ENCODE data around the gene PADI2.

PADI2 gene
- total RNA-seq = 0 to 0.09 (median 0) reads per million in 4 experiments

GRCh38 chr1:17119076-17119772, at the start of gene PADI2:
TSS of gene PADI2 (minus strand) at chr1:17119451. CDS start at chr1:17119371, 80 bp downstream.
- no peak for DNase-seq

- no peak for DNase-seq
These were observed 49.0 kb upstream of the PADI2 start for GRCh38 chr1:17168091-17168876.

- no peak for DNase-seq
These were observed 48.5 kb upstream of the PADI2 start for GRCh38 chr1:17167786-17168090.

DNA sequence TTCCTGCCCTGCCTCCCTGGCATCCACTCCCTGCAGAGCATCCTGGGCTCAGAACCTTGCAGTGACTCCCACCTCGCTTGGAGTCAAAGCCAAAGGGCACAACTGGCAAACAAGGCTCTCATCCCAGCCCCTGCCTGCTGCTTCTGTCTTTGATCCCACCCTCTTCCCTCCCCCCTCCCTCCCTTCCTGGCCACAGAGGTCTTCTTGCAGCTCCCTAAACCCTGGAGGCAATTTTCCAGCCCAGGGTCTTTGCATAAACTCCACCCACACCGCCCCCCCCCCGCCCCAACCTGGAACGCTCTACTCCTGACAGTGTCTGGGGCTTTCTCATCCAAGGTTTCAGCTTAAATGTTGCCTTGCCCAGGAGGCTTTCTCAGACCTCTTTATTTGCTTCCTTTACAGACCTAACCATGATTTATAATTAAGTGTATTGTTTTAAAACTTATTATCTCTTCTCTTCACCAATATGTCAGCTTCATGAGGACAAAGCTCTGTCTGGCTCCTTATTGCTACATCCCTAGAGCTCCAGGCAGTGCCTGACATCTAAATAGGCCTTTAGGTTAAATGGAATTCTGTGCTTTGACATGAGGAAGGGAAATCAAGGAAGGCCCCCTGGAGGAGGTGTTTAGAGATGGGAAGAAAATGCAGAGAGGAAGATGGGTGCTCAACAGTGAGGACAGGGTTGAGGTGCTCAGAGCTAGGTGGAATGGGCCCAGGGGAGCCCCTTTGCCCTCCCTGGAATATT, 48.0 kb upstream of the PADI2 start:
- DNase-seq = no peak

DNA sequence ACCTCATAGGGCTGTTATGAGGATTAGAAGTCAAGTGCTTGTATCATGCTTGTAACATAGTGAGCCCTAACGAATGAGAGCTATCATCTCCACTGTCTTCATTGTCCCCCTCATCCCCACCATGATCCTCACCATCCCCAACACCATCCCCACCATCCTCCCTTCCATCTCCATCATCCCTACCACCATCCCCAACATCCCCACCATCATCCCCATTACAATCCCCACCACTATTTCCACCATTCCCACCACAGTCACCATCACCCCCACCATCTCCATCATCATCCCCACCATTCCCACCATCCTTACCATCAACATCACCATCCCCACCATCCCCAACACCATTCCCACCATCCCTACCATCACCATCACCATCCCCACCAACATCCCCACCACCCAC, 46.6 kb upstream of the PADI2 start:
- DNase-seq = no peak

GRCh38 chr1:17163789-17164666, 44.8 kb upstream of the PADI2 start:
- DNase-seq = no peak

GRCh38 chr1:17163371-17163770, 44.1 kb upstream of the PADI2 start:
- no peak for DNase-seq

DNA sequence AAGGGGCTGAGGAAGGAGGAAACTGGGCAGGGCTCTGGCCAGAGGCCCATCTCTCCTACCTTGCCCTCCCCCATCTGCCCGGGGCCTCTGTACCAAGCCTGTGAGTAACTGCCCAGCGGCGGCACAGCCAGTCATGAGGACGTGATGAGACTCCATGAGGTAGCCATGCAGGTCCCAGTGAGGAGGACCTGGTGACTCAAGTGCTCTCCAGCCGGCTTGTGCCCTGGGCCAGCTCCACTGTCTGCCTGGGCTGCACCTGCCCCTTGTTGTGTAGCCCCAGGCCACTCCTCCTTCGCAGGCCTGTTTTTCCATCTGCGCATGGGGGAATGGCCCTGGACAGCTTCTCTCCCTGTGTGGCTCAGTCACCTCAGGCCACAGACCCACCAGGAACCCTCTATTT, 43.7 kb upstream of the PADI2 start:
- DNase-seq = no peak

- no peak for DNase-seq
These were observed 42.9 kb upstream of the PADI2 start for GRCh38 chr1:17161926-17162800.

DNA sequence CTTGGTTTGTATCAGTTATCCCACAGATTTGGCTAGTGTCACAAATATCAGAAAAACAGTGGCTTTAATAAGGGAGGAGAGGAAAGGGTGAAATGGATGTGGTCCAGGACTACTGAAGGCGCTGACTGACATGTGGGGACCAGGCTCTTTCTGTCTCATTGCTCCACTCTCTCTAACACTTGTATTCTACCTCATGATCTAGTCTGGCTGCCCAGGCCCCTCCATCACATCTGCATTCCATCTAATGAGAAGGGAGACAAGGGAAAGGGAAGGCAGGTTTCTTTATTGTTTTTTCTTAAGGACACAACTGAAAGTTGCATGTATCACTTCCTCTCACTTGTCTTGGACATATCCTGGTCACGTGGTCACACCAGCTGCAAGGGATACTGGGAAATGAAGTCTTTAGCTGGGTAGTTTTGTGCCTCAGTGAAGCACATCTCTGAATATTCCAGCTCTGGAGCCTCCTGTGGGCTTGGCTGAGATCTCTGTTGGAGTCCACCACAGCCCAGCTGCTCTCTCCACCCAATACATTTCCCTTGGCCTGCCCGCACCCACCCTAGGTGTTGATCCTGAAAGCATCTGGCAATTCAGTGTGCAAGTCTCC, 42.0 kb upstream of the PADI2 start:
- DNase-seq = no peak

DNA sequence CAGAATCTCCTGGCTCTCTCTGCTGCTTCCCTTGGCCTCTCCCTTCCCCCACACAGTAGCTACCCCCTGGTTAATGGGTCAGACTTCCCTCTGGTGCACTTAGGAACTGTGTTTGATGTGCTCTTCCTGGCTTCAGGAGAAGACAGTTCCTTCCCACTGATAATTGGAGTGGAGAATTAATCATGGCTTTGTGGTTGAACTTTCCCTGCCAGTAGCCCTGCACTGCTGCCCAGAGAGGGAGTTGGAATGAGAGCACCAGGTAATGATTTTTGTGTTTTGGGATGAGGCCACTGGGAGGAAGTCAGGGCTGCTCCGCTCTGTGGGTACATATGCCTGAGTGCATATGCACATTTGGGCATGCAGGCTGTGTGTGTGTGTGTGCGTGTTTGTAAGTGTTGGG, 39.7 kb upstream of the PADI2 start:
- DNase-seq = no peak

GRCh38 chr1:17156108-17156507, 36.9 kb upstream of the PADI2 start:
- DNase-seq = no peak

GRCh38 chr1:17155257-17155920, 36.1 kb upstream of the PADI2 start:
- DNase-seq = no peak

- DNase-seq = no peak
These were observed 30.5 kb upstream of the PADI2 start for GRCh38 chr1:17149771-17150170.

DNA sequence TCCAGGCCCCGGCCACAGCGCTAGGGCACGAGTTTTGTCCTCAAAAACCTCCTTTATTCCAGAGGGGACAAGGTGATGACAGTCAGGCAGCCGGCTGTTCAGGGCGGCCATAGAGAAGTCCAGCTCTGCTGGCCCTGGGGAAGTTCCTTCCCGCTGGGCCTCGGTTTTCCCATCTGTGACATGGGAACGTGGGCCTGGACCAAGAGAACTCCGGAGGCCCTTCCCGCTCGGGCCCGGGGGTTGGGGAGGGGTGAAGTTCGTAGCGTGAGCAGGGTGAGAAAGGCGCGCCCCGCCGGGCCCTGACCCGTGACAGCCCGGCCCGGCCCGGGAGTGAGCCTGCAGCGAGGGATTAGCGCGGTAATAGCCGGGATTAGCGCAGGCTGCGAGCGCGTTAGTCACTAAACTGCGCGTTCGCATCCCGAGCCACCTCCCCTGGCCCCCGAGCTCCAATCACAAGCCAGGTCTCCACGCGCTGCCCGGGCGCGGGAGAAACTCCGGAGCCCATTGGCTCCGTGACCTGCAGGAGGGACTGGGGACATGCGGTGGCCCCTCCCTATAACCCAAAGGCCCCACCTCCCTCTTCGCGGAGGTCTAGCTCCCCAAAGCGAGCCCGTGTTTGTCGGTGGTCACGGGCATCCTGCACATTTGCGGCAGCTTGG, 29.8 kb upstream of the PADI2 start:
- DNase-seq = no peak

DNA sequence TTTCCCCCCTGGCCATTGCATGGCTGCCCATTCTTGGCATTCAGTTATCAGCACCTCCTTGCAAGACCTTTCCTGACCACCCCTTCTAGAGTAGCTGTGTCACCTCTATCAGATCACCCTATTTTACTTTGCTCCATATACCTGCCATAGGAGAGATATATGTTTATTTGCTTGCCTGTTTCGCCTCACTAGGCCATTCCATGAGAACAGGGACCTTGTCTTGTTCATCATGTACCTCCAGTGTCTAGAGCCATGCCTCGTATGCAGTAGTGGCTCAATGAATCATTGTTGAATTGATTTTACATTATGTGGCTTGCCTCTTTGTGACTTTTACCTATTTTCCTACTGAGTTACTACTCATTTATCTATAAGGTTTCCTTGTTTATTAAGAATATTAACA, 26.4 kb upstream of the PADI2 start:
- no peak for DNase-seq

DNA sequence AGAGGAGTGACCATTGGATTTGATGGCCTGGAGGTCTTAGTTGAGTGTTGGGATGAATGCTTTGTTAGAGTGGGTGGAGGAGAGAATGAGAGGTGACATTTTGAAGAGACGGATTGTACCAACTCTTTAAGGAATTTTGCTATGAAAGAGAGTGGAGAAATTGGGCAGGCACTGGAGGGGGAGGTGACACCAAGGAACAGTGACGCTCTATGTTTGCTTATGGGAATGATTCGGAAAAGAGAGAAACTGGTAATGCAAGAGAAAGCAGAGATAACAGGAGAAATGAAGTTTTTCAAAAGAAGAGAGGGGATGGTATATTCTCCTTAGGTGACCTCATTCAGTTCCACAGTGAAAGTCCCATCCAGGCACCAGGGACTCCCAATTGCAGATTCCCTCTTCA, 24.5 kb upstream of the PADI2 start:
- DNase-seq = no peak

DNA sequence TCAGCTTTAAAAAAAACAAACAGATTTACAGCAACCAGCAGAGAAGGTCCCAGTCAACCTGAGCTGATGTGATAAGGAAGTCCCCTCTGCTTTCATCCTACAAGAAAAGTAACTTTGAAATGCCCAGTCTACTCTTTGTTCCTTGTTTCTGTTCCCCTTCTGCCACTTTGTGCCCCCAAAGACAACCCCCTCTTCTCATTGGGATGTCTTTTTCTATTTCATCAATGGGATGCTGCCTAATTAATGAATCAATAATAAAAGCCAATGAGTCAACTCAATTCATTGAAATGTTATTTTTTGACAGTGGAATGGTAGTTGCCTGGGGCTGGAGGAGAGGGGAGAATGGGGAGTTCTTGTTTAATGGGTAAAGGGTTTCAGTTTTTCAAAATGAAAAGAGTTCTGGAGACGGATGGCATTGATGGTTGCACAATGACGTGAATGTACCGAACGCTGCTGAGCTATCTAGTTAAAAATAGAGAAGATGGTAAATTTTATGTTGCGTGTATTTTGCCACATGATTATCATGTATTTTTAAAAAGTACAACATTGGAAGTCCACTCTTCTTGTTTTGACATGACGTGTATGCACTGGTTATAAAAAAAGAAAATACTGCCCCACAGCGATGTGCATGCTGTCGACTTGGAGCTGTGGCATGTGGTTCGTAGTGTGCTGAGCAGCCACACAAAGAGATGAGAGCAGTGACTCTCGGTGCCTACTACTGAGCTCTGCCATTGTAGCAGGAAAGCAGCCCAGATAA, 22.4 kb upstream of the PADI2 start:
- DNase-seq = no peak

DNA sequence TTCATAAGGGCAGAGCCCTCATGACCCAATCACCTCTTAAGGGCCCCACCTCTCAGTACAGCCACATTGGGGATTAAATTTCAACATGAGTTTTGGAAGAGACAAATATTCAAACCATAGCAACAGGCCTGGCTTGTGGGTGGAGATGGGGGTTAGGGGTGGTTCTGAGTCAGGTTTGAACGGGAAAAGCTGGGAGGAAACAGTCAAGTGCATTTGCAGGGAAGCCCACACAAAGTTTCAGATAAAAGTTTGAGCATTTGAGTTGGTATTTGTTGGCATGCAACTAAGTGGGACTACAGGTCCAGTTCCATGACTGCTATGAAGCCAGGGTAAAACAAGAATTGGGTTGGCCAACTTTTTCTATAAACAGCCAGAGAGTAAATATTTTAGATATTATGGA, 21.0 kb upstream of the PADI2 start:
- DNase-seq = no peak
